DMS 273 treated with DMSO at 0.1 percent for 48 hours (cell line): ENCODE data around the gene EBI3.
"Not testable (repeated sequence)": the region's sequence is repeated elsewhere in the genome, so short reads cannot be mapped to it uniquely, and the experiment has no call there.

Experiments
- DNase-seq: peaks from one replicate; lab custom pipeline; 2025; lab: John Stamatoyannopoulos, UW

The EBI3 gene

GRCh38 chr19:4229179-4229931 is at the start of gene EBI3:
EBI3 (plus strand) TSS chr19:4229523; CDS start chr19:4229551, 28 bp downstream.
- DNase-seq, result no peak

- no peak for DNase-seq
Observed at GRCh38 chr19:4181053-4181508, 48.2 kb upstream of the EBI3 start.

- peak; percentile 79 for DNase-seq
Observed at GRCh38 chr19:4182084-4182810, 47.1 kb upstream of the EBI3 start, which contains the start of the genes ANKRD24 and SIRT6. ANKRD24 (plus strand) TSS chr19:4182689; CDS start chr19:4186426, 3,737 bp downstream. SIRT6 (minus strand) TSS chr19:4182563; CDS start chr19:4182539, 24 bp downstream.

DNA sequence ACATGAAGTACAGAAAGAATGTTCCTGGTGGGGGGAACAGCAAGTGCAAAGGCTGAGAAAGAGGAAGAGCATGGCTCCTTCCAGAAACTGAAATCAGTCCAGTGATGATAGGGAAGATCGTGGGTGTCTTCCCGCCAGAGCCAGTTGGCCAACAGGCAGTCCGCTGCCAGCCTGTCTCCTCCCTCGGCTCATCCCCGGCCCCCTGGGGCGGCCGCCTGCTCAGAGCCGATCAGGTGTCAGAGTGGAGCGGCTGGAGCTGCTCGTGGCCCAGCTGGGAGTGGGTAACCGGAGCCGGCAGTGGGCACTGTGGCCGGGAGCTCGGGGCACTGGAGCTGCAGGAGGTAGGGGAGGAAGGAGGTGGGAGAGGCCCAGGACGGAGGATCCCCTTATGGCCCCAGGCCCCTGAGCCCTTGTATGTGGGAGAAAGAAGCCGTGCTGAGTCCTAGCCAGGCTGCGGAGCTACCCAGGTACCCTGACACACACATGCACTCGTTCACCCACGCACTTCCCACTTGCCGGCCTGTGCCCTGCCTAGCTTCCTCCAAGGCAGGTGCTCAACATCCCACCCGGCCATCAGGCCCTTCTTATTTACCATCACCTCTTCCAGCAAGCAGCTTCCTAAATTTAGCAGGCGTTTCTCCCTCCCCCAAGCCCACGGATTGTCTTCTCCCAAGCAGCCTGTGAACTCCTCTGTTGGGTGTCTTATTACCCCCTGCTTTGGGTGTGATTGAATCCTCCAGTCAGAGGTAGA is 45.2 kb upstream of the EBI3 start:
- peak; percentile 55 for DNase-seq

DNA sequence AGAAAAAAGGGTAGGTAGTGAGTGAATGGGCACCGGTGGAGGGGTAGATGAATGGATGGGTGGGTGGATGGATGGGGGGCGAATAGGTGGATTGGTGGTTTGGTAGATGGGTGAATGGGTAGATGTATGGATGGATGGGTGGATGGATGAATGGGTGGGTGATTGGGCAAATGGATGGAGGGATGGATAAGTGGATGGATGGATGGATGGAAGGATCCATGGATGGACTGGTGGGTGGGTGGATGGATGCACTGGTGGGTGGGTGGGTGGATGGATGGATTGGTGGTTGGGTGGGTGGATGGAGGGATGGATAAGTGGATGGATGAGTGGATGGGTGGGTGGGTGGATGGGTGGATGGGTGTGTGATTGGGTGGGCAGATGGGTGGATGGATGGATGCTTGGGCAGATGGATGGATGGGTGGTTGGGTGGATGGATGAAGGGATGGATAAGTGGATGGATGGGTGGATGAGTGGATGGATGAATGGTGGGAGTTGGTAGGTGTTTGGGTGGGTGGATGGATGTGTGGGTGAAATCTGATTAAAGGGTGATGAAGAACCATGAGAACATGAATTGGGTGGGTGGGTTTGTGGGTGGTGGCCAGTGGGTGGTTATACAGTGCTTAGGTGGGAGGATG is 44.5 kb upstream of the EBI3 start:
- DNase-seq, result no peak

- DNase-seq, result no peak
Observed at GRCh38 chr19:4185413-4186086, 43.8 kb upstream of the EBI3 start.

- peak; percentile 54 for DNase-seq
Observed at GRCh38 chr19:4186087-4186993, 43.0 kb upstream of the EBI3 start.

- DNase-seq, result no peak
Observed at GRCh38 chr19:4187313-4188122, 41.8 kb upstream of the EBI3 start.

DNA sequence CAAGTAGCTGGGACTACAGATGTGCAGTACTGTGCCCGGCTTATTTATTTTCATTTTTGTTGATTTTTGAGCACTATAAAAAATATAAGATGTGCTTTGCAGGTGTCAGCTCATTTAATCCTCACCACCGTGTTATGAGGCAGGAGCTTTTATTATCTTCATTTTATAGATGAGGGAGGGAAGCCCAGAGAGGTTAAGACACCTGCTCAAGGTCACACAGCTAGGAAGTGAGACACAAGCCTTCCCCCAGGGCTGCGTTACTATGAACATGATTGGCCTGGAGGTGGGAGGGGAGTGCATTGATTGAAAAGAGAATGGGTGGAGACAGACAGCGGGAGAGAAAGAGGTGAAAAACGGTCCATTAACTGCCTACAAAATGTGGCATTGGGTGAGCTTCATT is 39.7 kb upstream of the EBI3 start:
- DNase-seq, result no peak

DNA sequence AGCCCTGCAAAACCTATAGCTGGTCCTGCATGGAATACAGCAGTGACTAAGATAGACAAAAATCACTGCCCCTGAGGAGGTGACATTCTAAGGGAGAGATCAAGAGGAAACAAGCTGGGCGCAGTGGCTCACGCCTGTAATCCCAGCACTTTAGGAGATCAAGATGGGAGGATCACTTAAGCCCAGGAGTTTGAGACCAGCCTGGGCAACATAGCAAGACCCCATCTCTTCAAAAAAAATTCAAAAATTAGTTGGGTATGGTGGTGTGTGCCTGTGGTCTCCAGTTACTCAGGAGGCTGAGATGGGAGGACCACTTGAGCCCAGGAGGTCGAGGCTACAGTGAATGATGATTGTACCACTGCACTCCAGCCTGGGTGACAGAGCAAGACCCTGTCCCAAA is 36.8 kb upstream of the EBI3 start:
- not testable (repeated sequence) for DNase-seq

DNA sequence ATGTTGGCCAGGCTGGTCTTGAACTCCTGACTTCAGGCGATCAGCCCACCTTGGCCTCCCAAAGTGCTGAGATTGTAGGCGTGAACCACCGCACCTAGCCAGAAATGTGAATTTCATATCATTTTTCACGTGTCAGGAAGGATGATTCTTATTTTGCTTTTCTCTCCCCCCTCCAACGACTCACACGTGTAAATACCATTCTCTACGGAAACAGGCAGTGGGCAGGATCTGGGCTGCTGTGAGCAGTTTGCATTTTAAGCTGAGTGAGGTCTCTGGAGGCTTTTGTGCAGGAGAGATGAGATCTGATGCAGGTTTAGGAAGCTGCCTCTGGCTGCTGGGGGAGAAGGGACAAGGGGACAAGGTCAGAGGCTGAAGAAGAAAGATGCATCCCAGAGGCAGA is 35.0 kb upstream of the EBI3 start:
- DNase-seq, result no peak

DNA sequence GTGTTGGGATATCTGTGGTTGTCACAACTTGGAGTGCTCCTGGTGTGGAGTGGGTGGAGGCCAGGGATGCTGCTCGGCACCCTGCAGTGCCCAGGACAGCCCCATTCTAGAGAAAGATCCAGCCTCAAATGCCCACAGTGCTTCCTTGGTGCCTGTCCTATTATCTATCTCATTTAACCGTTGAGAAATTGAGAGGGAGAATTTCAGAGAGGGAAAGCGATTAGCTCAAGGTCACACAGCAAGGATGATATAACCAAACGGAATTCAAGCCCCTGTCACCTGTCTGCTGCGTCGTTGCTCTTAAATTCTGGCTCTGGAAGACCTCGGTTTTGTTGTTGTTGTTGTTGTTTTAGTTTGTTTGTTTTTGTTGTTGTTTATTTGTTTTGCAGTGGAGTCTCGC is 33.3 kb upstream of the EBI3 start:
- no peak for DNase-seq

- DNase-seq, result no peak
Observed at GRCh38 chr19:4196587-4197148, 32.7 kb upstream of the EBI3 start.

DNA sequence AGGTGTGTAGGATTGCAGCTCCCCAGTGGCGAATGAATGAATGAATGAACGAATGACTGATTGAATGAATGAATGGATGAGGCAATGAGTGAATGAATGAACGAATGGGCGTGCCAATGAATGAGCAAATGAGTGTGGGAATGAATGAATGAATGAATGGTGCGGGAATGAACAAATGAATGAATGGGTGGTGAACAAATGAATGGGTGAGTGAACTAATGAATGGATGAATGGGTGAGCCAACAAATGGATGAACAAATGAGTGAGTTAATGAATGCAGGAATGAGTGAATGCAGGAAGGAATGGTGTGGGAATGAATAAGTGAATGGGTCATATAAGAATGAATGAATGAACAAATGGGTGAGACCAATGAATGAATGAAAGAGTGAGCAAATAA is 32.1 kb upstream of the EBI3 start:
- no peak for DNase-seq

GRCh38 chr19:4197625-4198466 is 31.5 kb upstream of the EBI3 start:
- no peak for DNase-seq

DNA sequence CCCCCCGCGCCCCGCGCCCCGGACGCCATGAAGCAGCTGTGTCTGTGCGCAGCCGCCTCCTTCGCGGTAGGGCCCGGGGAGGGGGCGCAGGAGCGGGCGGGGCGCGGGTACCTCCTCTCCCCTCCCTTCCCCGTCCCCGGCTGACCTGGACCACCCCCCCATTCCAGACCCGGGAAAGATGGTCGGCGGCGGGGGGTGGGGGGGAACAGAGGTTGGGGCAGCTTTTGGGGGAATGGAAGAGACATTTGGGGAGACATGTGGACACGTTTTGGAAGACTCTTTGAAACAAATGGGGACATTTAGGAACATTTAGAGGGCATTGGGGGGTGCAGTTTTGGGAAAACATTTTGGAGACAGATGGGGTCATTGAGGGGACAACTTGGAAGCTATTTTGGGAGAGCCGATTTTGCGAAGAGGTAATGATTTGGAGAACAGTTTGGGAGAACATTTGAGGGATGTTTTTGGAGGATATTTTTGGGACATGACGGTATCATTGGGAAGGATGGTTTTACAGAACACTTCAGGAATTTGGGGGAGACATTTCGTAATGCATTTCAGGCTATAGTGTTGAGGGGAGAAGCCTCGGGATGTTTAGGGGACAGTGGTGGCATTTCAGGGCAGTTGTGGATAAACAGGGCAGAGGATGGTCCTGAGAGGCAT is 30.7 kb upstream of the EBI3 start:
- no peak for DNase-seq

GRCh38 chr19:4199699-4200293 is 29.5 kb upstream of the EBI3 start:
- no peak for DNase-seq
